GM23338 (cell line): ENCODE data around the gene SLC34A3.

ENCODE experiments used
- CREB1 ChIP-seq: fragments of 250-450 bp; sonication (Bioruptor Pico); IDR thresholded peaks from 2 replicates; pipeline ENCODE4 v1.5.0; 2020; ENCODE audit warnings: low read depth, mild to moderate bottlenecking, moderate library complexity
- CTCF ChIP-seq, 2 experiments: fragments of 200-600 bp in 1 of 2; sonication (generic) in 1 of 2; conservative IDR thresholded peaks; 2 replicates each; pipeline versions ENCODE4 v1.5.1 to v1.6.1; 2016 to 2017; ENCODE audit warnings: antibody characterized with exemption in 2 of 2, low read depth in 2 of 2, mild to moderate bottlenecking in 2 of 2, moderate library complexity in 1 of 2
- EZH2 ChIP-seq: fragments of 200-600 bp; sonication (generic); IDR thresholded peaks from one replicate; pipeline ENCODE4 v1.8.0; 2017; ENCODE audit warnings: antibody characterized with exemption, mild to moderate bottlenecking, low read depth; ENCODE audit not compliant: unreplicated experiment
- NANOG ChIP-seq: IDR thresholded peaks from 2 replicates; pipeline ENCODE4 v1.6.1; 2016; ENCODE audit warnings: antibody characterized with exemption, borderline replicate concordance

- TF ChIP-seq CTCF (conservative IDR thresholded peaks at IDR 0.05; ENCODE audit: low read depth in 2 of 2) (no peak), NANOG (no peak), EZH2 (no peak), CREB1 (CRISPR knock-in tag) (no peak)
Observed at GRCh38 chr9:137232510-137232909, 1.8 kb downstream of the SLC34A3 start.
